ES-I3 (cell line): Measurements from ENCODE around the gene CPXM2.

Experiments
- H3K36me3 ChIP-seq: 2 replicates; pipeline ENCODE4 v1.6.1; 2013; ENCODE audit warnings: mild to moderate bottlenecking, low read length, control low read depth, moderate library complexity; ENCODE audit not compliant: insufficient read depth
- H3K4me1 ChIP-seq: 2 replicates; pipeline ENCODE4 v1.6.1; 2013; ENCODE audit warnings: mild to moderate bottlenecking, control low read depth, low read length; ENCODE audit not compliant: insufficient read depth
- H3K9ac ChIP-seq: 2 replicates; pipeline ENCODE4 v1.6.1; 2013; ENCODE audit warnings: low read depth, mild to moderate bottlenecking, low read length, moderate library complexity
- H3K9me3 ChIP-seq: 2 replicates; pipeline ENCODE4 v1.6.1; 2013; ENCODE audit warnings: mild to moderate bottlenecking, low read length, moderate library complexity; ENCODE audit not compliant: control insufficient read depth, insufficient read depth

Gene CPXM2

GRCh38 chr10:123761666-123762230, 129.9 kb downstream of the CPXM2 start:
- H3K9ac ChIP-seq: no peak overlapping the region
- peaks cover 5% of the 10 kb centered on the region; the same call in 1 of the 2 replicates for H3K4me1 ChIP-seq
- no peaks in the 10 kb centered on the region for H3K9me3 ChIP-seq
- H3K36me3 ChIP-seq: no peaks in the 10 kb centered on the region

GRCh38 chr10:123761038-123761428, 130.6 kb downstream of the CPXM2 start:
- no peaks in the 10 kb centered on the region for H3K9me3 ChIP-seq
- H3K36me3 ChIP-seq: no peaks in the 10 kb centered on the region
- H3K9ac ChIP-seq: no peak overlapping the region
- peaks cover 5% of the 10 kb centered on the region; the same call in 1 of the 2 replicates for H3K4me1 ChIP-seq

- Histone ChIP-seq H3K9me3 (no peaks in the 10 kb centered on the region), H3K36me3 (no peaks in the 10 kb centered on the region), H3K9ac (no peak overlapping the region), H3K4me1 (peaks cover 9% of the 10 kb centered on the region)
These were observed 131.1 kb downstream of the CPXM2 start for GRCh38 chr10:123760356-123761037.

- H3K4me1 ChIP-seq: peaks cover 16% of the 10 kb centered on the region
- no peaks in the 10 kb centered on the region for H3K9me3 ChIP-seq
- no peaks in the 10 kb centered on the region for H3K36me3 ChIP-seq
- H3K9ac ChIP-seq: no peak overlapping the region
These were observed 132.0 kb downstream of the CPXM2 start for GRCh38 chr10:123759501-123760031.

GRCh38 chr10:123759041-123759440, 132.6 kb downstream of the CPXM2 start:
- Histone ChIP-seq H3K9me3 (no peaks in the 10 kb centered on the region), H3K36me3 (no peaks in the 10 kb centered on the region), H3K4me1 (peaks cover 22% of the 10 kb centered on the region), H3K9ac (no peak overlapping the region)

- H3K4me1 ChIP-seq: peaks cover 23% of the 10 kb centered on the region
- no peaks in the 10 kb centered on the region for H3K36me3 ChIP-seq
- no peak overlapping the region for H3K9ac ChIP-seq
- no peaks in the 10 kb centered on the region for H3K9me3 ChIP-seq
These were observed 133.8 kb downstream of the CPXM2 start for GRCh38 chr10:123757853-123758252.

GRCh38 chr10:123755061-123755460, 136.5 kb downstream of the CPXM2 start:
- no peaks in the 10 kb centered on the region for H3K9me3 ChIP-seq
- H3K4me1 ChIP-seq: peaks cover 28% of the 10 kb centered on the region
- no peaks in the 10 kb centered on the region for H3K36me3 ChIP-seq
- no peak overlapping the region for H3K9ac ChIP-seq

GRCh38 chr10:123754123-123754522, 137.5 kb downstream of the CPXM2 start:
- Histone ChIP-seq H3K9ac (no peak overlapping the region), H3K4me1 (peaks cover 28% of the 10 kb centered on the region), H3K9me3 (no peaks in the 10 kb centered on the region), H3K36me3 (no peaks in the 10 kb centered on the region)

GRCh38 chr10:123751342-123752134, 140.1 kb downstream of the CPXM2 start:
- Histone ChIP-seq H3K9me3 (no peaks in the 10 kb centered on the region), H3K36me3 (no peaks in the 10 kb centered on the region), H3K4me1 (peaks cover 32% of the 10 kb centered on the region), H3K9ac (no peak overlapping the region)

GRCh38 chr10:123750901-123751300, 140.7 kb downstream of the CPXM2 start:
- peaks cover 36% of the 10 kb centered on the region for H3K4me1 ChIP-seq
- H3K36me3 ChIP-seq: no peaks in the 10 kb centered on the region
- H3K9ac ChIP-seq: no peak overlapping the region
- no peaks in the 10 kb centered on the region for H3K9me3 ChIP-seq

- no peaks in the 10 kb centered on the region for H3K36me3 ChIP-seq
- peaks cover 18% of the 10 kb centered on the region for H3K4me1 ChIP-seq
- no peaks in the 10 kb centered on the region for H3K9me3 ChIP-seq
- no peak overlapping the region for H3K9ac ChIP-seq
These were observed 142.9 kb downstream of the CPXM2 start for GRCh38 chr10:123748711-123749110.

GRCh38 chr10:123747426-123747825, 144.2 kb downstream of the CPXM2 start:
- no peaks in the 10 kb centered on the region for H3K36me3 ChIP-seq
- peaks cover 18% of the 10 kb centered on the region for H3K4me1 ChIP-seq
- no peak overlapping the region for H3K9ac ChIP-seq
- H3K9me3 ChIP-seq: no peaks in the 10 kb centered on the region

- Histone ChIP-seq H3K36me3 (no peaks in the 10 kb centered on the region), H3K9me3 (no peaks in the 10 kb centered on the region), H3K4me1 (peaks cover 18% of the 10 kb centered on the region), H3K9ac (no peak overlapping the region)
These were observed 144.7 kb downstream of the CPXM2 start for GRCh38 chr10:123746942-123747341.

GRCh38 chr10:123746520-123746919, 145.1 kb downstream of the CPXM2 start:
- Histone ChIP-seq H3K36me3 (no peaks in the 10 kb centered on the region), H3K9me3 (no peaks in the 10 kb centered on the region), H3K4me1 (peaks cover 13% of the 10 kb centered on the region), H3K9ac (no peak overlapping the region)
